CD4-positive, alpha-beta T cell (primary cell): ENCODE data around the gene ZNF681. TPM values are rescaled to one million over a fixed set of nuclear protein-coding genes. Genes with fewer than 3 reads are reported as not detected.

ENCODE experiments used
- ATAC-seq: fragments of 200-7000 bp; cut with Tn5 transposase; one replicate; pipeline ENCODE4 v1.10.0; 2022; ENCODE audit warnings: mild to moderate bottlenecking; ENCODE audit not compliant: poor library complexity
- CTCF ChIA-PET: fragments of 350-600 bp; sonication (Branson Sonifier 250); formaldehyde crosslinking; loops from one replicate; lab custom pipeline; 2021; ENCODE audit warnings: antibody characterized with exemption, inconsistent platforms; lab: Charles Lee
- POLR2A ChIA-PET: fragments of 350-600 bp; sonication (Branson Sonifier 250); formaldehyde crosslinking; loops from one replicate; lab custom pipeline; 2021; ENCODE audit warnings: antibody characterized with exemption, inconsistent platforms; lab: Charles Lee
- DNase-seq, 14 experiments: peaks; one replicate each; pipeline ENCODE4 v3.0.0-alpha.2; 2013 to 2020; ENCODE audit warnings: mixed read lengths in 2 of 14
- H3K27ac ChIP-seq, 2 donors: one replicate each; pipeline versions ENCODE4 v1.5.1 to v1.7.0; 2013; ENCODE audit warnings: low read length in 2 of 2, low read depth in 1 of 2, mild to moderate bottlenecking in 1 of 2
- H3K27me3 ChIP-seq, 2 experiments: 1 replicate in 1 of 2; 2 replicates in 1 of 2; pipeline versions ENCODE4 v1.6.1 to v1.7.0; 2013; ENCODE audit warnings: low read length in 2 of 2, control low read depth in 1 of 2, mild to moderate bottlenecking in 1 of 2, moderate library complexity in 1 of 2; ENCODE audit not compliant: insufficient read depth in 2 of 2, control insufficient read depth in 1 of 2
- H3K36me3 ChIP-seq: one replicate; pipeline ENCODE4 v1.6.1; 2013; ENCODE audit warnings: low read length, control low read depth; ENCODE audit not compliant: insufficient read depth
- H3K4me1 ChIP-seq: one replicate; pipeline ENCODE4 v1.6.1; 2013; ENCODE audit warnings: low read length, control low read depth; ENCODE audit not compliant: insufficient read depth
- H3K4me3 ChIP-seq: one replicate; pipeline ENCODE4 v1.5.1; 2013; ENCODE audit warnings: mild to moderate bottlenecking, low read length, moderate library complexity
- H3K9me3 ChIP-seq, 2 experiments: 1 replicate in 1 of 2; 2 replicates in 1 of 2; pipeline versions ENCODE4 v1.6.1 to v1.7.0; 2013; ENCODE audit warnings: low read length in 2 of 2, mild to moderate bottlenecking in 2 of 2, control low read depth in 1 of 2, moderate library complexity in 1 of 2; ENCODE audit not compliant: control insufficient read depth in 1 of 2, insufficient read depth in 1 of 2
- H3K27ac Mint-ChIP-seq: one replicate; pipeline ENCODE4 v1.8.0; 2020; ENCODE audit warnings: mixed read lengths
- H3K27me3 Mint-ChIP-seq: one replicate; pipeline ENCODE4 v1.8.0; 2021; ENCODE audit warnings: mixed read lengths
- H3K36me3 Mint-ChIP-seq: one replicate; pipeline ENCODE4 v1.8.0; 2021; ENCODE audit warnings: low read depth, mixed read lengths
- H3K4me1 Mint-ChIP-seq: one replicate; pipeline ENCODE4 v1.8.0; 2021; ENCODE audit warnings: low read depth, mixed read lengths
- H3K4me3 Mint-ChIP-seq: one replicate; pipeline ENCODE4 v1.8.0; 2020; ENCODE audit warnings: mild to moderate bottlenecking, mixed read lengths
- H3K9me3 Mint-ChIP-seq: one replicate; pipeline ENCODE4 v1.8.0; 2020; ENCODE audit warnings: mixed read lengths
- CTCF ChIP-seq: fragments of 200-600 bp; IDR thresholded peaks from one replicate; pipeline ENCODE4 v1.8.0; 2022; ENCODE audit warnings: antibody characterized with exemption, mild to moderate bottlenecking
- intact Hi-C, 2 experiments: fragments of 100-400 bp; cut with DNase I in 1 of 2; cut with micrococcal nuclease in 1 of 2; formaldehyde crosslinking; loops; one replicate each; pipeline versions ENCODE4 v1.15.1 to v1.9.0; 2023 to 2025; cut with DNase I, micrococcal nuclease
- total RNA-seq, 174 experiments: library from RNA in 2 of 174; stranded (reverse) in 2 of 174; gene quantifications; one replicate each; pipeline ENCODE4 v1.2.3 and lab custom pipeline; 2021 to 2026

The ZNF681 gene
- total RNA-seq, 2 experiments from 2014 or later, result 1.6 to 2.6 TPM

GRCh38 chr19:23771316-23771715, 12.6 kb upstream of the ZNF681 start:
- H3K27ac Mint-ChIP-seq, result no peak overlapping the region

GRCh38 chr19:23770672-23771250, 12.1 kb upstream of the ZNF681 start:
- no peak overlapping the region for H3K27ac ChIP-seq
- H3K27me3 Mint-ChIP-seq, result no peaks in the 10 kb centered on the region
- no peaks in the 10 kb centered on the region for H3K4me1 ChIP-seq
- DNase-seq, result no peak
- peaks cover 57% of the 10 kb centered on the region for H3K36me3 Mint-ChIP-seq
- H3K9me3 ChIP-seq, result no peaks in the 10 kb centered on the region
- no peak overlapping the region for H3K27ac Mint-ChIP-seq
- no peak for ATAC-seq
- H3K4me3 ChIP-seq, result no peak overlapping the region
- no peaks in the 10 kb centered on the region for H3K27me3 ChIP-seq
- H3K4me3 Mint-ChIP-seq, result no peak overlapping the region
- ChIA-PET POLR2A (no interaction called here), CTCF (no interaction called here)
- H3K9me3 Mint-ChIP-seq, result no peaks in the 10 kb centered on the region
- no peaks in the 10 kb centered on the region for H3K36me3 ChIP-seq
- intact Hi-C loops, result no loop called here
- no peak for TF ChIP-seq CTCF
- H3K4me1 Mint-ChIP-seq, result peaks cover 21% of the 10 kb centered on the region

More at GRCh38 chr19:23771316-23771715, 12.6 kb upstream of the ZNF681 start:
- ATAC-seq (no peak), DNase-seq (no peak)
- CTCF ChIA-PET, result no interaction called here
- peaks cover 59% of the 10 kb centered on the region for H3K36me3 Mint-ChIP-seq
- H3K27me3 Mint-ChIP-seq, result no peaks in the 10 kb centered on the region
- peaks cover 19% of the 10 kb centered on the region for H3K4me1 Mint-ChIP-seq
- no peaks in the 10 kb centered on the region for H3K9me3 ChIP-seq
- no peaks in the 10 kb centered on the region for H3K27me3 ChIP-seq
- intact Hi-C loops, result no loop called here
- H3K27ac ChIP-seq, result no peak overlapping the region
- TF ChIP-seq CTCF, result no peak
- no peaks in the 10 kb centered on the region for H3K4me1 ChIP-seq
- H3K4me3 Mint-ChIP-seq, result no peak overlapping the region
- no peaks in the 10 kb centered on the region for H3K9me3 Mint-ChIP-seq
- no peak overlapping the region for H3K4me3 ChIP-seq
- H3K36me3 ChIP-seq, result no peaks in the 10 kb centered on the region
- POLR2A ChIA-PET, result no interaction called here

- Mint-ChIP-seq H3K36me3 (peaks cover 62% of the 10 kb centered on the region), H3K27me3 (no peaks in the 10 kb centered on the region), H3K4me1 (peaks cover 30% of the 10 kb centered on the region), H3K4me3 (no peak overlapping the region), H3K27ac (no peak overlapping the region), H3K9me3 (no peaks in the 10 kb centered on the region)
- DNase-seq, result no peak
- Histone ChIP-seq H3K4me3 (no peak overlapping the region), H3K27me3 (no peaks in the 10 kb centered on the region), H3K9me3 (no peaks in the 10 kb centered on the region), H3K4me1 (no peaks in the 10 kb centered on the region), H3K36me3 (no peaks in the 10 kb centered on the region), H3K27ac (no peak overlapping the region)
- CTCF ChIA-PET, result no interaction called here
- TF ChIP-seq CTCF, result no peak
- POLR2A ChIA-PET, result no interaction called here
- no peak for ATAC-seq
- intact Hi-C loops, result loop anchor here in 1 of 2 experiments (10.0 kb wide), 1 partner anchor 1135 kb away; the partner anchor contains the start of gene ZNF492
Measured at GRCh38 chr19:23769691-23770468, 11.2 kb upstream of the ZNF681 start.
